ENCODE results near the gene TRIO.

- no peak for TF ChIP-seq ZFP30 (CRISPR knock-in tag; IDR thresholded peaks at IDR 0.05)
- TF ChIP-seq POU6F1 (CRISPR knock-in tag; IDR thresholded peaks at IDR 0.05; ENCODE audit: borderline replicate concordance, low read depth): no peak
- no peak for TF ChIP-seq GLIS3 (CRISPR knock-in tag; IDR thresholded peaks at IDR 0.05)
Observed at GRCh38 chr5:14504332-14504727, 361.2 kb downstream of the TRIO start.
